ENCODE results near the gene NYAP1.
"Not testable (repeated sequence)": the region's sequence is repeated elsewhere in the genome, so short reads cannot be mapped to it uniquely, and the experiment has no call there.

The NYAP1 gene

GRCh38 chr7:100484673-100485045 is 932 bp downstream of the NYAP1 start:
- no peak for DNase-seq

- DNase-seq = no peak
Measured at GRCh38 chr7:100485471-100485876, 1.7 kb downstream of the NYAP1 start.

GRCh38 chr7:100486111-100486636 is 2.4 kb downstream of the NYAP1 start:
- DNase-seq = no peak

- DNase-seq = no peak
Measured at GRCh38 chr7:100486753-100487446, 3.2 kb downstream of the NYAP1 start.

- DNase-seq = no peak
Measured at GRCh38 chr7:100488333-100489095, 4.8 kb downstream of the NYAP1 start.

GRCh38 chr7:100489121-100489520 is 5.4 kb downstream of the NYAP1 start:
- no peak for DNase-seq

GRCh38 chr7:100489824-100490223 is 6.1 kb downstream of the NYAP1 start:
- no peak for DNase-seq

GRCh38 chr7:100490483-100491191 is 6.9 kb downstream of the NYAP1 start:
- DNase-seq = no peak

- no peak for DNase-seq
Measured at GRCh38 chr7:100491192-100491578, 7.5 kb downstream of the NYAP1 start.

- DNase-seq = no peak
Measured at GRCh38 chr7:100492738-100493475, 9.2 kb downstream of the NYAP1 start.

GRCh38 chr7:100493476-100494264 is 9.9 kb downstream of the NYAP1 start:
- no peak for DNase-seq

GRCh38 chr7:100496509-100496908 is 12.8 kb downstream of the NYAP1 start:
- no peak for DNase-seq

GRCh38 chr7:100500743-100501142 is 17.0 kb downstream of the NYAP1 start:
- DNase-seq = not testable (repeated sequence)

- DNase-seq = not testable (repeated sequence)
Measured at GRCh38 chr7:100504031-100504430, 20.3 kb downstream of the NYAP1 start.

- no peak for DNase-seq
Measured at GRCh38 chr7:100504887-100505611, 21.3 kb downstream of the NYAP1 start.

- no peak for DNase-seq
Measured at GRCh38 chr7:100506356-100506923, 22.7 kb downstream of the NYAP1 start.

- DNase-seq = no peak
Measured at GRCh38 chr7:100509231-100509630, 25.5 kb downstream of the NYAP1 start.

- no peak for DNase-seq
Measured at GRCh38 chr7:100510437-100511239, 26.9 kb downstream of the NYAP1 start.

GRCh38 chr7:100513212-100513810 is 29.6 kb downstream of the NYAP1 start:
- no peak for DNase-seq

All from bone marrow (tissue), 2 donors.